ENCODE measurements around the gene UBE2U. TPM values are rescaled to one million over a fixed set of nuclear protein-coding genes. Genes with fewer than 3 reads are reported as not detected.
A peak's percentile ranks its signal among the peaks of the same experiment; 100 is the strongest.

The UBE2U gene, protein sequence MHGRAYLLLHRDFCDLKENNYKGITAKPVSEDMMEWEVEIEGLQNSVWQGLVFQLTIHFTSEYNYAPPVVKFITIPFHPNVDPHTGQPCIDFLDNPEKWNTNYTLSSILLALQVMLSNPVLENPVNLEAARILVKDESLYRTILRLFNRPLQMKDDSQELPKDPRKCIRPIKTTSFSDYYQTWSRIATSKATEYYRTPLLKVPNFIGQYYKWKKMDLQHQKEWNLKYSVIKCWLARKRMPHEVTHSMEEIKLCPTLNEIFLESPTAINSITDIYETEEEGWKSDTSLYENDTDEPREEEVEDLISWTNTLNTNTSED
- not detected for polyA plus RNA-seq (2013, experiment 1 of 2)
- not detected for polyA plus RNA-seq (2013, experiment 2 of 2)

DNA sequence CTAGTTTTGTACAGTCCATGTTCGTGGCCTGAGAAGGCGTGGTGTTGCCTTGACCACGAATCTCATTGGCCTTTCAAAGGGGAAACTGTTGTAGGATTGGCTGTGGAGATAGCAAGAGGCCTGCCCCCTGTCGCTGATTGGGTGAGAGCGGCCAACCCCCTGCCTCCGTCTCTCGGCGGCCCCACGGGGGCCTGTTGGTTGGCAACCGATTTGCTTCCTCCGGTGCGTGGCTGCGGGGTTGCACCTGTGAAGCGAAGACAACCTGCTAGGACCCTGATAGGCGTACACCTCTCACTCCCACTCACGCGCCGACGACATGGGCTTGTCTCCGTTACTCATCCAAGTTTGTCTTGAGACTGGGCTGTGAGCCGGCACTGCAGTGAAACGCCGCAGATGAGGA is at the start of gene UBE2U:
UBE2U (plus strand) TSS at position 204 of the 400 bp plus-strand sequence. CDS start 428 bp downstream, outside the sequence.
- peak within 1 kb of the TSS; percentile 15 for H3K18ac ChIP-seq (ENCODE audit: low read length)
- no peak within 1 kb of the TSS for H2AK5ac ChIP-seq (ENCODE audit: low read depth, low read length)
- H3K23ac ChIP-seq (ENCODE audit: low read depth, low read length, poor library complexity) = no peak within 1 kb of the TSS
- no peak within 1 kb of the TSS for H2AFZ ChIP-seq (ENCODE audit: low read length)
- H3K4me1 ChIP-seq (ENCODE audit: control insufficient read depth in 2 of 2, insufficient read depth in 1 of 2, low read depth in 1 of 2, low read length in 2 of 2) = no peaks in the 10 kb centered on the region
- no peak within 1 kb of the TSS for H4K8ac ChIP-seq (ENCODE audit: low read depth, low read length)
- no peak within 1 kb of the TSS for H2BK15ac ChIP-seq (ENCODE audit: low read length)
- H3K4me3 ChIP-seq (ENCODE audit: low read length in 2 of 2) = no peak within 1 kb of the TSS
- no peak within 1 kb of the TSS for H2BK12ac ChIP-seq (ENCODE audit: low read length)
- H2BK5ac ChIP-seq (ENCODE audit: low read length) = no peak within 1 kb of the TSS
- no peak within 1 kb of the TSS for H4K91ac ChIP-seq (ENCODE audit: low read depth, low read length, poor library complexity)
- H3K27me3 ChIP-seq (ENCODE audit: control insufficient read depth in 3 of 3, insufficient read depth in 3 of 3, low read depth in 1 of 3, low read length in 3 of 3) = no peaks in the 10 kb centered on the region
- no peak within 1 kb of the TSS for H3K14ac ChIP-seq (ENCODE audit: low read length)
- H3K27ac ChIP-seq (replicated peaks; ENCODE audit: low read length) = no peak within 1 kb of the TSS
- no peaks in the 10 kb centered on the region for H3K36me3 ChIP-seq (replicated peaks in 1 of 2; ENCODE audit: control insufficient read depth in 2 of 2, insufficient read depth in 2 of 2, low read length in 2 of 2)
- no peak for DNase-seq (ENCODE audit: low spot score)
- no peaks in the 10 kb centered on the region for H3K79me1 ChIP-seq (ENCODE audit: low read depth, low read length)
- WGBS, 2 donors (ENCODE audit: extremely low coverage in 2 of 2, insufficient read length in 2 of 2, insufficient replicate concordance in 1 of 2) = no CpG with 5 or more reads among the region's 23 CpGs
- H3K9me3 ChIP-seq (replicated peaks in 1 of 2; ENCODE audit: control insufficient read depth in 2 of 2, insufficient read depth in 1 of 2, low read depth in 1 of 2, low read length in 2 of 2) = no peaks in the 10 kb centered on the region
- no peak within 1 kb of the TSS for H3K9ac ChIP-seq (ENCODE audit: low read depth, low read length, poor library complexity)
- no peak within 1 kb of the TSS for H2BK120ac ChIP-seq (ENCODE audit: low read depth, low read length)
- H3K4ac ChIP-seq (ENCODE audit: low read length) = no peak within 1 kb of the TSS
- H3K4me2 ChIP-seq (ENCODE audit: insufficient read depth, low read length, poor library complexity, severe bottlenecking) = no peak within 1 kb of the TSS

GRCh38 chr1:64155278-64155677 is 48.1 kb upstream of the UBE2U start:
- DNase-seq (ENCODE audit: low spot score) = no peak

GRCh38 chr1:64161357-64161941 is 42.0 kb upstream of the UBE2U start:
- no CpG with 5 or more reads among the region's 1 CpG for WGBS, 2 donors (ENCODE audit: extremely low coverage in 2 of 2, insufficient read length in 2 of 2, insufficient replicate concordance in 1 of 2)
- H2AFZ ChIP-seq (ENCODE audit: low read length) = no peak overlapping the region
- no peak overlapping the region for H3K9ac ChIP-seq (ENCODE audit: low read depth, low read length, poor library complexity)
- H3K79me1 ChIP-seq (ENCODE audit: low read depth, low read length) = no peaks in the 10 kb centered on the region
- H3K18ac ChIP-seq (ENCODE audit: low read length) = no peak overlapping the region
- no peak overlapping the region for H3K27ac ChIP-seq (replicated peaks; ENCODE audit: low read length)
- no peak overlapping the region for H2AK5ac ChIP-seq (ENCODE audit: low read depth, low read length)
- H3K14ac ChIP-seq (ENCODE audit: low read length) = no peak overlapping the region
- H3K36me3 ChIP-seq (replicated peaks in 1 of 2; ENCODE audit: control insufficient read depth in 2 of 2, insufficient read depth in 2 of 2, low read length in 2 of 2) = no peaks in the 10 kb centered on the region
- H2BK12ac ChIP-seq (ENCODE audit: low read length) = no peak overlapping the region
- no peak overlapping the region for H3K4me3 ChIP-seq (ENCODE audit: low read length in 2 of 2)
- H3K23ac ChIP-seq (ENCODE audit: low read depth, low read length, poor library complexity) = no peak overlapping the region
- no peak overlapping the region for H4K8ac ChIP-seq (ENCODE audit: low read depth, low read length)
- H2BK120ac ChIP-seq (ENCODE audit: low read depth, low read length) = no peak overlapping the region
- no peak overlapping the region for H2BK15ac ChIP-seq (ENCODE audit: low read length)
- H2BK5ac ChIP-seq (ENCODE audit: low read length) = no peak overlapping the region
- H4K91ac ChIP-seq (ENCODE audit: low read depth, low read length, poor library complexity) = no peak overlapping the region
- H3K4me2 ChIP-seq (ENCODE audit: insufficient read depth, low read length, poor library complexity, severe bottlenecking) = no peak overlapping the region
- H3K4ac ChIP-seq (ENCODE audit: low read length) = no peak overlapping the region
- H3K27me3 ChIP-seq (ENCODE audit: control insufficient read depth in 3 of 3, insufficient read depth in 3 of 3, low read depth in 1 of 3, low read length in 3 of 3) = no peaks in the 10 kb centered on the region
- DNase-seq (ENCODE audit: low spot score) = no peak
- H3K4me1 ChIP-seq (ENCODE audit: control insufficient read depth in 2 of 2, insufficient read depth in 1 of 2, low read depth in 1 of 2, low read length in 2 of 2) = peaks cover 2 to 7% of the 10 kb centered on the region in 2 donors
- no peaks in the 10 kb centered on the region for H3K9me3 ChIP-seq (replicated peaks in 1 of 2; ENCODE audit: control insufficient read depth in 2 of 2, insufficient read depth in 1 of 2, low read depth in 1 of 2, low read length in 2 of 2)

More at GRCh38 chr1:64155278-64155677, 48.1 kb upstream of the UBE2U start:
- H3K14ac ChIP-seq (ENCODE audit: low read length) = no peak overlapping the region
- no peak overlapping the region for H2AK5ac ChIP-seq (ENCODE audit: low read depth, low read length)
- H3K4ac ChIP-seq (ENCODE audit: low read length) = no peak overlapping the region
- no peak overlapping the region for H3K9ac ChIP-seq (ENCODE audit: low read depth, low read length, poor library complexity)
- no peak overlapping the region for H3K4me2 ChIP-seq (ENCODE audit: insufficient read depth, low read length, poor library complexity, severe bottlenecking)
- H2BK15ac ChIP-seq (ENCODE audit: low read length) = no peak overlapping the region
- no CpG with 5 or more reads among the region's 1 CpG for WGBS, 2 donors (ENCODE audit: extremely low coverage in 2 of 2, insufficient read length in 2 of 2, insufficient replicate concordance in 1 of 2)
- peaks cover 5 to 6% of the 10 kb centered on the region in 2 donors for H3K4me1 ChIP-seq (ENCODE audit: control insufficient read depth in 2 of 2, insufficient read depth in 1 of 2, low read depth in 1 of 2, low read length in 2 of 2)
- no peaks in the 10 kb centered on the region for H3K79me1 ChIP-seq (ENCODE audit: low read depth, low read length)
- no peak overlapping the region for H4K8ac ChIP-seq (ENCODE audit: low read depth, low read length)
- H2BK12ac ChIP-seq (ENCODE audit: low read length) = no peak overlapping the region
- H3K36me3 ChIP-seq (replicated peaks in 1 of 2; ENCODE audit: control insufficient read depth in 2 of 2, insufficient read depth in 2 of 2, low read length in 2 of 2) = no peaks in the 10 kb centered on the region
- no peak overlapping the region for H4K91ac ChIP-seq (ENCODE audit: low read depth, low read length, poor library complexity)
- H3K23ac ChIP-seq (ENCODE audit: low read depth, low read length, poor library complexity) = no peak overlapping the region
- no peak overlapping the region for H3K18ac ChIP-seq (ENCODE audit: low read length)
- peak overlapping the region; percentile 31 for H2AFZ ChIP-seq (ENCODE audit: low read length)
- no peaks in the 10 kb centered on the region for H3K27me3 ChIP-seq (ENCODE audit: control insufficient read depth in 3 of 3, insufficient read depth in 3 of 3, low read depth in 1 of 3, low read length in 3 of 3)
- H2BK5ac ChIP-seq (ENCODE audit: low read length) = no peak overlapping the region
- H3K27ac ChIP-seq (replicated peaks; ENCODE audit: low read length) = no peak overlapping the region
- no peak overlapping the region for H2BK120ac ChIP-seq (ENCODE audit: low read depth, low read length)
- no peaks in the 10 kb centered on the region for H3K9me3 ChIP-seq (replicated peaks in 1 of 2; ENCODE audit: control insufficient read depth in 2 of 2, insufficient read depth in 1 of 2, low read depth in 1 of 2, low read length in 2 of 2)
- H3K4me3 ChIP-seq (ENCODE audit: low read length in 2 of 2) = no peak overlapping the region

GRCh38 chr1:64162151-64162550 is 41.3 kb upstream of the UBE2U start:
- Histone ChIP-seq H4K8ac (ENCODE audit: low read depth, low read length) (no peak overlapping the region), H3K4me1 (ENCODE audit: control insufficient read depth in 2 of 2, insufficient read depth in 1 of 2, low read depth in 1 of 2, low read length in 2 of 2) (peaks cover 2 to 7% of the 10 kb centered on the region in 2 donors), H2BK15ac (ENCODE audit: low read length) (no peak overlapping the region), H3K9ac (ENCODE audit: low read depth, low read length, poor library complexity) (no peak overlapping the region), H3K14ac (ENCODE audit: low read length) (no peak overlapping the region), H3K27ac (replicated peaks; ENCODE audit: low read length) (no peak overlapping the region), H2BK12ac (ENCODE audit: low read length) (no peak overlapping the region), H2BK5ac (ENCODE audit: low read length) (no peak overlapping the region), H4K91ac (ENCODE audit: low read depth, low read length, poor library complexity) (no peak overlapping the region), H3K4ac (ENCODE audit: low read length) (no peak overlapping the region), H3K4me2 (ENCODE audit: insufficient read depth, low read length, poor library complexity, severe bottlenecking) (no peak overlapping the region), H3K27me3 (ENCODE audit: control insufficient read depth in 3 of 3, insufficient read depth in 3 of 3, low read depth in 1 of 3, low read length in 3 of 3) (no peaks in the 10 kb centered on the region), H2AFZ (ENCODE audit: low read length) (peak overlapping the region; percentile 37), H2BK120ac (ENCODE audit: low read depth, low read length) (no peak overlapping the region), H3K36me3 (replicated peaks in 1 of 2; ENCODE audit: control insufficient read depth in 2 of 2, insufficient read depth in 2 of 2, low read length in 2 of 2) (peaks cover 0 to 2% of the 10 kb centered on the region in 2 donors), H3K18ac (ENCODE audit: low read length) (no peak overlapping the region), H3K23ac (ENCODE audit: low read depth, low read length, poor library complexity) (no peak overlapping the region), H3K9me3 (replicated peaks in 1 of 2; ENCODE audit: control insufficient read depth in 2 of 2, insufficient read depth in 1 of 2, low read depth in 1 of 2, low read length in 2 of 2) (no peaks in the 10 kb centered on the region), H2AK5ac (ENCODE audit: low read depth, low read length) (no peak overlapping the region), H3K79me1 (ENCODE audit: low read depth, low read length) (no peaks in the 10 kb centered on the region), H3K4me3 (ENCODE audit: low read length in 2 of 2) (no peak overlapping the region)
- no CpG with 5 or more reads among the region's 6 CpGs for WGBS, 2 donors (ENCODE audit: extremely low coverage in 2 of 2, insufficient read length in 2 of 2, insufficient replicate concordance in 1 of 2)
- peak; percentile 11 for DNase-seq (ENCODE audit: low spot score)
